Keratinocyte (primary cell): ENCODE measurements around the gene NAXD. TPM values are rescaled to one million over a fixed set of nuclear protein-coding genes. Genes with fewer than 3 reads are reported as not detected.

Experiments used
- DNase-seq: peaks from one replicate; pipeline ENCODE4 v3.0.0-alpha.2; 2011; ENCODE audit warnings: low read depth, missing footprints, low spot score
- FAIRE-seq: peaks from 2 replicates; lab custom pipeline; 2011; peaks lifted over from hg19 to GRCh38; lab: Jason Lieb, UNC
- H2AFZ ChIP-seq: 2 replicates; pipeline ENCODE4 v1.6.0; 2012; ENCODE audit warnings: low read length, control low read depth, inconsistent platforms; ENCODE audit not compliant: control insufficient read depth
- H3K27ac ChIP-seq: 2 replicates; pipeline ENCODE4 v1.5.1; 2011; ENCODE audit warnings: low read length; ENCODE audit not compliant: control insufficient read depth, insufficient read depth
- H3K27me3 ChIP-seq: 3 replicates; pipeline ENCODE4 v1.6.0; 2011; ENCODE audit warnings: low read length; ENCODE audit not compliant: control insufficient read depth, insufficient read depth; ENCODE audit errors: extremely low read depth
- H3K36me3 ChIP-seq, 2 experiments: 2 replicates in 1 of 2; 3 replicates in 1 of 2; pipeline ENCODE4 v1.5.1; 2011; ENCODE audit warnings: low read length in 2 of 2, mild to moderate bottlenecking in 1 of 2; ENCODE audit not compliant: control insufficient read depth in 2 of 2, insufficient read depth in 2 of 2; ENCODE audit errors: extremely low read depth in 1 of 2
- H3K4me1 ChIP-seq: 3 replicates; pipeline ENCODE4 v1.5.1; 2011; ENCODE audit warnings: low read length; ENCODE audit not compliant: control insufficient read depth, insufficient read depth; ENCODE audit errors: extremely low read depth
- H3K4me2 ChIP-seq: 3 replicates; pipeline ENCODE4 v1.6.0; 2011; ENCODE audit warnings: low read depth, low read length; ENCODE audit not compliant: control insufficient read depth, insufficient read depth; ENCODE audit errors: extremely low read depth
- H3K4me3 ChIP-seq, 3 experiments: fragments of 200-600 bp in 1 of 3; sonication (generic) in 1 of 3; 2 replicates in 2 of 3; 3 replicates in 1 of 3; pipeline ENCODE4 v1.5.1; 2011 to 2016; ENCODE audit warnings: low read length in 3 of 3, mild to moderate bottlenecking in 3 of 3, control low read depth in 2 of 3, inconsistent platforms in 1 of 3, low read depth in 1 of 3, mixed read lengths in 1 of 3, mixed run types in 1 of 3, moderate library complexity in 1 of 3; ENCODE audit not compliant: control insufficient read depth in 2 of 3, insufficient read depth in 2 of 3; ENCODE audit errors: extremely low read depth in 1 of 3
- H3K79me2 ChIP-seq: 2 replicates; pipeline ENCODE4 v1.6.0; 2012; ENCODE audit warnings: low read length; ENCODE audit not compliant: control insufficient read depth, insufficient read depth
- H3K9ac ChIP-seq: 3 replicates; pipeline ENCODE4 v1.6.0; 2011; ENCODE audit warnings: low read length; ENCODE audit not compliant: control insufficient read depth, insufficient read depth; ENCODE audit errors: extremely low read depth
- H3K9me1 ChIP-seq: 3 replicates; pipeline ENCODE4 v1.6.0; 2011; ENCODE audit warnings: low read length; ENCODE audit not compliant: control insufficient read depth, insufficient read depth; ENCODE audit errors: extremely low read depth
- H3K9me3 ChIP-seq: 2 replicates; pipeline ENCODE4 v1.5.1; 2012; ENCODE audit warnings: low read depth, low read length; ENCODE audit not compliant: control insufficient read depth
- H4K20me1 ChIP-seq: 3 replicates; pipeline ENCODE4 v1.6.0; 2011; ENCODE audit warnings: low read length; ENCODE audit not compliant: control insufficient read depth, insufficient read depth; ENCODE audit errors: extremely low read depth
- CTCF ChIP-seq, 3 experiments: IDR thresholded peaks in 1 of 3; conservative IDR thresholded peaks in 1 of 3; optimal IDR thresholded peaks in 1 of 3; 2 replicates in 2 of 3; 3 replicates in 1 of 3; pipeline versions ENCODE3 to v1.5.1; 2011; ENCODE audit warnings: low read length in 3 of 3, mild to moderate bottlenecking in 3 of 3, moderate library complexity in 2 of 3, control low read depth in 1 of 3, inconsistent platforms in 1 of 3; ENCODE audit not compliant: insufficient read depth in 2 of 3; ENCODE audit errors: extremely low read depth in 1 of 3
- EZH2 ChIP-seq: IDR thresholded peaks from one replicate; pipeline ENCODE4 v1.6.1; 2012; ENCODE audit warnings: inconsistent platforms, mild to moderate bottlenecking, low read length, moderate library complexity
- dilution Hi-C: fragments of 300-500 bp; cut with MboI; formaldehyde crosslinking; loops from one replicate; pipeline ENCODE4 v1.7.0; 2020; ENCODE audit warnings: low sequenced_read_pairs; ENCODE audit not compliant: extremely low pct_ligation_motif_present
- polyA plus RNA-seq, 5 experiments: library from polyadenylated mRNA; depleted of rRNA in 3 of 5; stranded (reverse) in 3 of 5; stranded (forward) in 1 of 5; unstranded in 1 of 5; fragments of >200 nt; gene quantifications; 1 replicate in 1 of 5; 2 replicates in 3 of 5; 3 replicates in 1 of 5; pipeline versions ENCODE4 v1.2.1 to v1.2.3, GENCODE V29; 2011 to 2012; ENCODE audit warnings: missing spikeins in 2 of 5, low read depth in 1 of 5, low replicate concordance in 1 of 5

The NAXD gene
- polyA plus RNA-seq, 1 donor (not counting 4 experiments of a cell fraction or from before 2014, with no cell fraction given), result 18.0 TPM

DNA sequence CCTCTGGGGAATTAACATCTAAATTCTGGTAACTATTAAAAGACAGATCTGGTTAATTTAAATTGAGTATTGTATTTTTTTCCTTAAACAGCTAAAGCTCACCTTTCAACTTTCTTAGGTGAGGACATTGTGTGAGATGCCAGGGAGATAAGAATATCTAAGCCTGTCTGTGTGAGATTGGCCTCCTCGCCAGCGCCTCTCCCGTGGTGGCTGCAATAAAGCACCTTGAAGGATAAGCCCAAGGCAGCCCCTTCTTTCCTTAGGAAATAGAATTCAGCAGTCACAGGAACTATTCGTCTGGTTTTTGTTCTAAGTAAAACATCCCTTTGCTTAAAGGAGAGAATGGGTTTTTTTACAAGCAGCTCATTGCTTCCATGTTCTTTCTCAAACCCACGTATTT, 24.6 kb downstream of the NAXD start:
- FAIRE-seq, result no peak
- Histone ChIP-seq H3K4me3 (no peak overlapping the region), H3K9ac (no peak overlapping the region), H3K27ac (no peak overlapping the region), H3K9me1 (no peaks in the 10 kb centered on the region), H3K27me3 (no peaks in the 10 kb centered on the region), H4K20me1 (peaks cover 5% of the 10 kb centered on the region), H3K4me2 (no peak overlapping the region), H2AFZ (no peak overlapping the region), H3K79me2 (no peaks in the 10 kb centered on the region), H3K36me3 (peaks cover 36 to 70% of the 10 kb centered on the region in 2 experiments), H3K9me3 (no peaks in the 10 kb centered on the region), H3K4me1 (no peaks in the 10 kb centered on the region)
- no peak for DNase-seq
- TF ChIP-seq CTCF (optimal IDR thresholded peaks at IDR 0.05 in 1 of 3, IDR thresholded peaks at IDR 0.05 in 1 of 3, conservative IDR thresholded peaks at IDR 0.05 in 1 of 3; ENCODE audit: extremely low read depth in 1 of 3, insufficient read depth in 2 of 3, low read length in 3 of 3) (no peak), EZH2 (no peak)
- dilution Hi-C loops, result no loop called here

GRCh38 chr13:110640591-110641029, 25.3 kb downstream of the NAXD start:
- Histone ChIP-seq H3K9ac (no peak overlapping the region), H2AFZ (no peak overlapping the region), H3K79me2 (no peaks in the 10 kb centered on the region), H3K4me3 (no peak overlapping the region), H3K9me3 (no peaks in the 10 kb centered on the region), H3K27ac (no peak overlapping the region), H4K20me1 (peaks cover 5% of the 10 kb centered on the region), H3K36me3 (peaks cover 35 to 69% of the 10 kb centered on the region in 2 experiments), H3K4me1 (no peaks in the 10 kb centered on the region), H3K9me1 (no peaks in the 10 kb centered on the region), H3K4me2 (no peak overlapping the region), H3K27me3 (no peaks in the 10 kb centered on the region)
- TF ChIP-seq CTCF (optimal IDR thresholded peaks at IDR 0.05 in 1 of 3, IDR thresholded peaks at IDR 0.05 in 1 of 3, conservative IDR thresholded peaks at IDR 0.05 in 1 of 3; ENCODE audit: extremely low read depth in 1 of 3, insufficient read depth in 2 of 3, low read length in 3 of 3) (no peak), EZH2 (no peak)
- DNase-seq, result no peak
- no peak for FAIRE-seq
- dilution Hi-C loops, result no loop called here
